GM21515 (cell line): Measurements from ENCODE around the gene KRT20.
"Not testable (repeated sequence)": the region's sequence is repeated elsewhere in the genome, so short reads cannot be mapped to it uniquely, and the experiment has no call there.

Experiments used
- ATAC-seq: cut with Tn5 transposase; IDR thresholded peaks from one replicate; pipeline ENCODE4 v1.9.1; 2021; ENCODE audit not compliant: unreplicated experiment

The KRT20 gene, protein sequence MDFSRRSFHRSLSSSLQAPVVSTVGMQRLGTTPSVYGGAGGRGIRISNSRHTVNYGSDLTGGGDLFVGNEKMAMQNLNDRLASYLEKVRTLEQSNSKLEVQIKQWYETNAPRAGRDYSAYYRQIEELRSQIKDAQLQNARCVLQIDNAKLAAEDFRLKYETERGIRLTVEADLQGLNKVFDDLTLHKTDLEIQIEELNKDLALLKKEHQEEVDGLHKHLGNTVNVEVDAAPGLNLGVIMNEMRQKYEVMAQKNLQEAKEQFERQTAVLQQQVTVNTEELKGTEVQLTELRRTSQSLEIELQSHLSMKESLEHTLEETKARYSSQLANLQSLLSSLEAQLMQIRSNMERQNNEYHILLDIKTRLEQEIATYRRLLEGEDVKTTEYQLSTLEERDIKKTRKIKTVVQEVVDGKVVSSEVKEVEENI

DNA sequence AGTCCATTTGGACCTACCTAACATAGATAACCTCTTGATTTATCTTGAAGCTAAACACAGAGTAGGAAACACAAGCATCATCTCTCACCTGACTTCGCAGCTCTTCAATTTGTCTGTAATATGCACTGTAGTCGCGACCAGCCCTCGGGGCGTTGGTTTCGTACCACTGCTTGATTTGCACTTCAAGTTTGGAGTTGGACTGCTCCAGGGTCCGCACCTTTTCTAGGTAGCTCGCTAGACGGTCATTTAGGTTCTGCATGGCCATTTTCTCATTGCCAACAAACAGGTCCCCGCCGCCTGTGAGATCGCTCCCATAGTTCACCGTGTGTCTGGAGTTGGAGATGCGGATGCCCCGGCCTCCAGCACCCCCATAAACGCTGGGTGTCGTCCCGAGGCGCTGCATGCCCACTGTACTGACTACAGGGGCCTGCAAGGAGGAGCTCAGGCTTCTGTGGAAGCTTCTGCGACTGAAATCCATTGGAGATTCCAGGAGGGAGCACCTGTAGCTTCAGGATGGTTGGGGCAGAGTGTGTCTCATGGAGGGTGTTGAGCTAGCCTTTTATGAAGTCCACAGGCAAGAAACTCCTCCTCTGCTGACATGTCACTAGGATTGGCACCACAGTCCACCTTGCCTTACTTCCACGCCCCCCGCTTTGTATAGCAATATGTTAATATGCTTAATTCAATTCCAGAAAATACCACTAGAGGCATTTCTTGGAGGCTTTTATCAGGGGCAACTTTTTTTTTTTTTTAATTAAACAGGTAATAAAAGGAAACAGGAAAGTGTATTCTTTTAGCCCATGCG, at the start of gene KRT20:
TSS of gene KRT20 (minus strand) at position 535 of the 805 bp plus-strand sequence. CDS start at position 478, 57 bp downstream.
- ATAC-seq, result no peak

DNA sequence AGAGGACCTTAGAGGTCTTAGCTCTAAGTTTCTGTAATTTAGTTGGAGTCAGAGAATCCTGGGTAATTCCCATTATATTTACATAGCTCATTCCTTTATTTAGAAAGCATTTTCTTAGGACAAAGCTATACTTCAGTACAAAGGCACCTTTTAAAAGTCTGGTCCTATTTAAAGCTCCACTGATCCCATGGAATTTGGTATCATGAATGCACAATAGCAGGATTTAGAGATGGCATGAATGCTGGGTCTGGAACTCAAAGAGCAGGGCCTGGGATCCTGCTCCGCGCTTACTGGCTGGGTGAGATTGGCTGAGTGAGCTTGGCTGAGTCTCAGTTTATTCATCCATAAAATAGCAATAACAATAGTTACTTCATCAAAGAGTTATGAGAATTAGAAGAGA, 47.6 kb upstream of the KRT20 start:
- ATAC-seq, result no peak

DNA sequence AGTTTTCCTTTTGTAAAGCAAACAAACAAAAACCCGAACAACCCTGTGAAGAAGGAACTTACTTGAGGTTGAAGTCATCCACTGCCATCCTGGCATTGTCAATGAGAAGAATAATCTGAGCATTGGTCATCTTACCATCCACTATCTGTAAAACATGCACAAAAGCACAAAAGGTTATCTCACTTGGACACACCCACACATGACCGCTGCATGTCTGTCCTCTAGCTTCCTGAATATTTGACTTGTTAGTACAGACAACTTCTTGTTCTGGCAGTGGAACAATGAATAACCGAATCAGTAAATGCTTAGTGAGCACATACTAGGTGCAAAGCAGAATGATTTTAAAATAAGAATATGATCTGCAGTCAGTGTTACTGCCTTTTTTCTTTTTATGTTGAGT, 46.3 kb upstream of the KRT20 start:
- ATAC-seq, result no peak

DNA sequence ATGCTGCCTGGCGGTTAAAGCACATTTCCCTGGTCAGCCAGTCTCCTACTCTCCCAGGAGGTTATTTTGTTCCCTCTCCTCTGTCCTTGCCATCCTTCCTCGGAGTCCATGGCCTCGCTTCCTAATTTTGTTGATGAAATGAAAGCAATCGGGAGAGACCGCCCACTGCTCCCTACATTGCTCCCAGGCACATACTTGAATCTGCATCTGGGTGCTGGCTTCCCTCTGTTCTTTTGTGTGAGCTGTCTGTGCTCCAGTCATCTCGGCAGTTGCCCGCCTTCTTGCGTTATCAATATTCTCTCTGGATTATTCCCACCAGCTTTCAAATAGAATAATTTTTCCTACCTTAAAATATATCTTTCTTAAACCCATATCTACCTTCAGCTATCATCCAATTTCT, 41.3 kb upstream of the KRT20 start:
- ATAC-seq, result no peak

DNA sequence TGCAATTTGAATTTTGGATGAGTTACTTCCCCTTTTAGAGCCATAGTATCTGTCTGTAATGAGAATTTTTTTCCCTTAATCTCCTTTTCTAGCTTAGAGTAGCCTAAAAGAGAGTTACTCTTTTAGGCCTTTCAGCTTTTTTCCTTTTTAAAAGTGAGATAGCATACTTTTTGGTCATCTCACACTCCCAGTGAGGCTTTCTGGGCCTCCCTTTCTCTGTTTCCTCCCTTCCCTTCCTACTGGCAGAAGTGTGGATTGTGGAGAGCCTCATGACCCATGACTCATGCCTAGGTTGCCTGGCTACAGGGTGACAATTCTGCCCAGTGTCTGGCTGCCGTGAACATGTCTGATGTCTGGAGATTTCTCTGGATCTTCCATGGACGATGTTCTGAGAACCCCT, 37.2 kb upstream of the KRT20 start:
- no peak for ATAC-seq

DNA sequence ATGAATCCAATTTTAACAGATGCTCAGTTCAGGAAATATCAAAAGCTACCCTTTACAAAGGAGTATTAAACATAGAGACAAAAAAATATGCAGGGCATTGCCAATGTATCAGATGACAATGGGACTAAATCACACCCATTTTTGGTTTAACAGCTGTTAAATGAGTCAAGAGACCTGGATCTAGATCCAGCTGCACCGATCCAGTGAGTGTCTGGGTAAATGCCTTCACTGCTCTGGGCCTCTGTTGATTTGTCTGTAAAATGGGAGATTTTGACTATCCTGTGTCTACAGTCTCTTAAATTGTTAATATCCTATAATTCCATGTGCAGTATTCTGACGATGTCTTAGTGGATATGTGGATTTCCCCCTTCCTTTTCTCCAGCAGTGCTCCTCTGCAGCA, 36.0 kb upstream of the KRT20 start:
- ATAC-seq, result no peak

DNA sequence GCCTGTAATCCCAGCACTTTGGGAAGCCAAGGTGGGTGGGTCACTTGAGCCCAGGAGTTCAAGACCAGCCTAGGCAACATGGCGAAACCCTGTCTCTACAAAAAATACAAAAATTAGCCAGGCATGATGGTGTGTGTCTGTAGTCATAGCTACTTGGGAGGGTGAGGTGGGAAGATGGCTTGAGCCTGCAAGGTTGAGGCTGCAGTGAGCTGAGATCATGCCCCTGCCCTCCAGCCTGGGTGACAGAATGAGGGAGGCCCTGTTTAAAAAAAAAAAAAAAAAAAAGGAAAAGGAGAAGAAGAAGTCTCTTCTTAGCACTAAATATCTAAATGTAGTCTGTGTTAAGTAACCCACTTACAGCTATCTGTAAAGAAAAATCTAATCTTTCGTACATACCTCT, 32.1 kb upstream of the KRT20 start:
- ATAC-seq, result not testable (repeated sequence)

DNA sequence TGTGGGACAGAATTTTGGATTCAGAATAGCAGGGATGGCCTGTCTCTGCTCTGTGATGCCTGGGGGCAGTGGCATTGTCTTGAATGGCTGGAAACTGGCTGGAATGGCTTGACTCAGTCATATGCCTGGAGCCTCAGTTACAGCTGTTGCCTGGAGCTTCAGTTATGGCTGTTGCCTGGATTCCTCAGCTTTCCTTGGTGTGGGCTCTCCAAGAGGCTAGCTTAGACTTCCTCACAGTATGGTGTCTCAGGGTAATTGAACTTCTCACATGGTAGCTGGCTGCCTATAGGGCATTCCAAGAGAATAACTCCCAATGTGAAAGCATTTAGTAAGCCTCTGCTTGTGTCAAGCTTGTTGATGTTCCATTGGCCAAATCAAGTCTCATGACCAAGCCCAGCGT, 31.3 kb upstream of the KRT20 start:
- no peak for ATAC-seq

DNA sequence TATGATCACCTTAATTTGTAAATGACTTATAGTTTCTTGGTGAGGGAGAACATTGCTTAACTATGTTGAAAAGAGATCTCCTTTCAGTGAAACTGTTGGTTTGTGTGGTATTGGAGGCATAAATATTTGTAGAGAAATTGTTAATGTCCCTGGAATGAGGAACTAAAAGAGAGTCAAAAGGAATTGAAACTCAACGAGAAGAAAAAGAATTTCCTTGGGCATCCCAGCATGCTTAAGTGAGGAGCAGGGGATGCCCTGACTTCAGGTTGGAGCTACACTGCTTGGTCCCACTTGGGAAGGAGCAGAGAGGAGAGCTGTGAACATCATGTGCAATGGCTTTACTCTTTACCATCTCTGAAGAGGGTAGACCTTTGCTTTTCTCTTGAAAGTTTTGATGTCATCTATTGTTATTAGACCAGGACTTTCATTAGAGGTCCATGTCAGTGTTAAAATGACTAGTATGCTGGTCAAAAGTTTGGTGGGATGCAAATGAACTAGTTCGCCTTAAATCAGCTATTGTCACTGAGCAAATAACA, 30.7 kb upstream of the KRT20 start:
- no peak for ATAC-seq

DNA sequence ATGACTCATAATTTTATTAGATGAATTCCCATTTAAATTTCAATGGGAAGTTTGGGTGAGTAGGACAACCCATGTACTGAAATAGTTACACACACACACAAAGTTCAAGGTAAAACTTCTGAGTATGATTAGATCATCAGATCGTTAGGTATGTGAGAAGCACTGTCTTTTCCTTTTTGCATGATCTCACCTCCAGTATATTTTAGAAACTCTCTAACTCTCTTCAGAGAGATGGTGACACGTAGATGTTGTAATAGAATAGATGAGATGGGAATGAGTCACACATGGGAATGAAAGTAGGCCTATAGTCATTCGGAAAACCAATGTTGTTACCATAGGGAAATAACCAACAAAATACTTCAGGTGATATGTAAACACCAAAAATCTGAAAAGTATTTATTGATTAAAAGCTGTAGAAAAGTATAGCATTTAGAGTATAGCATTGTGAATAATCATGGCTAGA, 30.2 kb upstream of the KRT20 start:
- no peak for ATAC-seq

DNA sequence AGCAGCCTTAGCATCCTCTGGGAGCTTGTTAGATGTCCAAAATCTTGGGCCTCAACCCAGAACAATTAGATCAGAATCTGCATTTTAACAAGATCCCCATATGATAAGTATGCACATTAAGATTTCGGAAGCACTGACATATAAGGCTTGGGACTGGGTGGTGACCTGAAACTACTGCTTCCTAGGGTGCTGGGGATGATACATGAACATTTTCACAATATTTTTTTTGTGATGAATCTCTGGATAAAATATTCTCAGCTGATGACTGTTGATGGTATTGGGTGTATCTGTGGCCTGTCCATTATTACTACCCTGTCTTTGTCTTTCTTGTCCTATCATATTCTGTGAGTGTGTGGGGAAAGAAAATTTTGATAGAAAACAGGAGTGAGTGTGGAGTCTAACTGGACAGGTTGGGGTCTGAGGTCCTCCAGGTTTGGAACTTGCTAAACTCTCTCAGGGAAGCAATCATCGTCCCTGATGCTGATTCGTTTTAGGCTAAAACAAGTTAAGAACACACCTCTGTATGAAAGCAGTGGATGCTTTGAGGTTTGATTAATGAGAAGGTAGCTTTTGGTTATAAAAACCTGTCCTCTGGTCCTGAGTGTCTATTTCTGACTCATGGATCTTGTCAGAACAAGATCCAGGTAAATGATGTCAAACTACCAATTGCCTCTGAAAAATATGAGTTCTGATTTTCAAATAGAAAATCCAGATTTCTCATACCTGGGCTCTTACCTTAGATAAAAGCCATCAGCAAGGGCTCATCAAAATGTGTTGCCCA, 29.2 kb upstream of the KRT20 start:
- ATAC-seq, result no peak

DNA sequence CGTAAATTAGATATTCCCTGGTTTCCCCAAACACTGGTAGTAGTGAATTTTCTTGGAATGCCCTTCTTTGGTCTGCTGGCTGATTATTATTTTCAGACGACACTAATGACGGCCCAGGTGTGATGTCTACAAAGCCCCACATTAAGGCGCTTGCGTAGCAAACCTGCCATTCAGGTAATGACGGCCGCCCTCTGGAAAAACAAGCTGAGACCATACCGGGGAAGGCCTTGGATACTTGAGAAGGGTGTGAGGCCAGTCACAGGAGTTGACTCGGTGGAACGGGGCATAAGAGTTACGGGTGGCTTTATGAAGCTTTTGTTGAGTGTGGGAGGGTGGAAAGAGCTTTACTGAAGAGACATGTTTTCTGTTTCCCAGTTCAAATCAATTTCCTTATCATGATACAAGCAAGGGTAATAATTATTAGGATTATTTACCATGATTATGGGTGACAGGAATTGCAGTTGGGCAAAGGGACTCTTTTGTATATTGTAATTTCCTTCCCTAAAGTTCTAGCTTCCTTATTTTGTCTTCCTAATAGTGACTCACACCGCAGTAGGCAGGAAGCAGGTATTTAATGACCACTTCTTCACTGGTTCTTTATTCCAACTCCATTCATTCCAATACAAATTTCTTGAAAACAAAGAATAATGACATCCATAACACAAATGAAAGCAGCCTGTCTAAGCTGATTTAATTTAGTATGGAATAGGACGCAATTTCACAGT, 27.6 kb upstream of the KRT20 start:
- ATAC-seq, result no peak

DNA sequence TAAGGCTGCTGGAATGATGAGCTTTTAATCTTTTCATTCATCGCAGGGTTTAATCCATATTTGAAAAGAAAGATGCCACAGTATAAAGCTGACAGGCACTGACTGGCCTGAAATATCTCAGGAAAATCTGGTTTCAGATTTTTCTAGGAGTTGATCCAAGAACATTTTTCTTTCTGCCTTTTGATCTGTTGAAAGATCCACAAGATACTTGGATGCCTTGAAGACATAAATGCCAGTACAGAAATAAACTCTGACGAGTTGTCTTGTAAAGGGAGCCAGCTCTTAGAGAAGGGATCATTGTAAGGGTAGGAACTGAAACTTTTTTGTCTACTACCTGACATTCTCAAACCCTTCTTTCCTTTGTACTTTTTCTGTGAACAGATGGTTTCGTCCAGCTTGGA, 25.4 kb upstream of the KRT20 start:
- no peak for ATAC-seq

DNA sequence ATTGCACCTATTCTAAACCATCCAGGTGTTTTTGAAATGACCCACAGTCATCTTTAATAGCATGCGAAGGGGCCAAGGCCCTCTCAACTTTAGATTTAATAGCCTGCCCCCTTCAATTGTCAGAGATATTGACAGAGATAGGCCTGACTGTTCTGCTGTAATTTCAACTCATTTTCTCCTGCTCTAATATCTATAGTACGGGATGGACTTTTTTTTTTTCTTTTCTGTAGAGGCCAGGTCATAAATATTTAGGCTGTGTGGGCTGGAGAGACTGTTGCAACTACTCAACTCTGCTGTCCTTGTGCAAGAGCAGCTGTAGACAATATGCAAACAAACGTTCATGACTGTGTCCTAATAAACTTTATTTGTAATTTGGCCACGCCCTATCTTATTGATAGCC, 24.7 kb upstream of the KRT20 start:
- ATAC-seq, result no peak

DNA sequence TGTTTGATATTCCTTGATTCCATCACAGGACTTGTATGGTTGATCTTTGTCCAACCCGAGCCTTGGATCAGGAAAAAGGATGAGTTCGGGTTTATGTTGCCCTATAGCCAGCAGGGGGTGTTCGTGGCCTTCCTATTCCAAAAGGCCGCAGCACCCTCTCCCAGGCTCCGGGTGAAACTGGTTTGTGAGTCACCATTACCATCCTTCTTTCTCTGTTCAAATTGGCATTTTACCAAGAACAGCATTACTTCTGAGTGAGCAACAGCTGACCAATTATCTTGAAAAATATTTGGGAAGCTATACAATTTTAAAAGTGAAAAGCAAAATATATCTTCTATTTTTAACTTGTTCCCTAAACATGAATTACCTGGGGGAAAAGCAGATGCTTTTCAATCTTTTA, 24.3 kb upstream of the KRT20 start:
- ATAC-seq, result no peak

DNA sequence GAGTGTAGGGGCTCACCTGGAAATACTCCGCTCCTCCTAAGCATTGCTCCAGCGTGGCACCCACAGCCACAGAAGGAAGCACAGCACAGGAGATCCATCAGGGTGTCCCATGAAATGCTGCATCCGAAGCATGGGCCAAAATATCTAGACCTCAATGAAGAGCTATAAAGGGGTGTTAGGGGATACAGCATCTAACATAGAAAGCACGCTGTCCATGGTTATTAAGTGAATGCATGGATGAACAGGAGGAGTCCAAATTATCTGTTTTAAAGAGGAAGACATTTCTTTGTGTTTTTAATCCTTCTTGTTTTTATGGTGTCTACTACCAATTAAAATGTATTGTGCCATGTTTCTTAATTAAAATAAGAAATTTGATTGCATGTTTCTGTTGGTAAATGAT, 21.6 kb upstream of the KRT20 start:
- ATAC-seq, result no peak

DNA sequence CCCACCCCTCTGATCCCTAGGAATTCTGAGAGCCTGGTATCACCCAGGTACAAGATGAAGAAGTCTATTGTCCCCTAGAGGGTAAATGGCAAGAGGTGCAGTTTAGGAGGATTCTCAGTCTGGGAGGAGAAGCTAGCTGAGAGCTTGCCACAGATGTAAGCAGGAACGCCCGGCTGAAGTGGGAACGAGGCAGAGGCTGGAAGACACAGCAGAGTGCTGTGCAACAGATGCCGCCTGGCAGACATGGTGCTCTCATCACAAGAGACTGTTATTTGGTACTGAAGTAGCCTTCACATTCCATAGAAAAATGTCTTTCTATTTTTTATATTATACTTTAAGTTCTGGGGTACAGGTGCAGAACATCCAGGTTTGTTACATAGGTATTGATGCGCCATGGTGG, 20.3 kb upstream of the KRT20 start:
- no peak for ATAC-seq

DNA sequence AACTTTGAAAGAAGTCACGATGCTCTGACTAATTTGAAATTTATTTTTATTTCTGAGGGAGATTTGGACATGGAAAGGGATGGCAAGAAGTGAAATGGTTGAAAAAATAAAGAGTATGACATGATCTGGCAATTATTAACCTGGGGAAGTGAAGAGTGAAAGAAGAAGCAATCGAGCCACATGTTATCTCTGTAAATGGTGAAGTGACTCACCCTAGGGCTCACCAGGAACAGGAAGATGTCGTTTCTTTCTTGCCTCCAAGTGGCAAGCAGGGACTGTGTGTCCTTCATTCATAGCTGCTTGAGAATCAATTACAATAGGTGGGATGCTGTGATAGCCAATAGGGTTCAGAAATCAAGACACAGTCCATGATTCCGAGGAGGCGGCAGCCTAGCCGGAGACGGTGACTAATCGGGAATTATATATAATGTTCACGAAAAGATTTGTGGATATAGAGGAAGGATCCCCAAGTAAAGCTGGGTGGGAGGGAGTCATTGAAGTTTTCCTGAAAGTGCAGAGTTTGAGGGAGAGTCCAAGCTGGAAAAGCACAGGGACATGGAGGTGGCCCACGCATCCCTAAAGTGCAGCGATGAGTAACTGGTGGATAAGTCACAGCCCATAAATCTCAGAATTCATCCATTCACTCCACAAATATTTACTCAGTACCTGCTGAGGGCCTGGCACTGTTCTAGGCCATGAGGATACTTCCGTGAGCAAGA, 18.2 kb upstream of the KRT20 start:
- ATAC-seq, result no peak

DNA sequence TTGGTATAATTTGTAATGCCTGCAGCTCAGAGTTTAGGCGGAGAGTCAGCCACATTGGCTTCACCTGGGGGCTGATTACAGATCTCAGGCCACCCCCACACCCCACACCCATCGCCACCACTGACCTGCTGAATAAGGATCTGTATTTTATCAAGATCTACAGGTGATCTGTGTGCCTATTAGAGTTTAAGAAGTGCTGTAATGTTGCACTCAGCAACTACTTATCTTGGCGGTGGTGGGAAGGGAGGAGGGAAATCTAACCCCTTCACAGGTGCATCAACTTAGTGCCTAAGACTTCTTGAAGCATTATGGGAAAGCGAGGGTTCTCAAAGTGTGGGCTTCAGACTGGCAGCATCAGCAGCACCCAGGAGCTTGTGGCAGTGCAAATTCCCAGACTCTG, 17.5 kb upstream of the KRT20 start:
- no peak for ATAC-seq

DNA sequence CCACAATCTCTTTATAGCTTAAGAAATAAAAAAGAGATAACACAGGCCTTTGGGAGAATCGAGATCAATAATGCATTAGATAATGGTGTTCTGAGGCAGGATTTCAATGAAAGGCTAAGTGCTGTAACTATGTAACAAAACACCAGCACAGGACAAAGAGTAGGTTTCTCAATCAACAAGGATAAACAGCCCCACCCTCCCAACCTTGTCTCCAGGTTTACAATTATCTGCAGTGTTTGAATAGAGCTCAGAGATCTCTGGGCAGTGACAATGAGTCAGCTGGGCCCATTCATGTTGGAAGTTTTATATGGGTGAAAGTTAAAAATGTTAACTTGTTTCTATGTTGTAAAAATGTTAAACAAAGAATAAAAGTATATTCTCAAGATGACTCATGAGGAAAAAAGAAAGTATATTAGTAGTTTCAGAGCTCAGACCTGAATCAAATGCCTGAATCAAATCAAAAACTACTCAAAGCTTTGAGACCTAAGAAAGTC, 17.0 kb upstream of the KRT20 start:
- no peak for ATAC-seq
